Activated naive CD4-positive, alpha-beta T cell treated with anti-CD3 and anti-CD28 coated beads, Interleukin-2, amount 50 U/mL, for 24 hours (primary cell): ENCODE results near the gene REG3A.

ENCODE experiments used
- H3K27ac Mint-ChIP-seq: one replicate; pipeline ENCODE4 v1.8.0; 2021; ENCODE audit warnings: mild to moderate bottlenecking, mixed read lengths
- H3K27me3 Mint-ChIP-seq: one replicate; pipeline ENCODE4 v1.8.0; 2021; ENCODE audit warnings: mixed read lengths
- H3K36me3 Mint-ChIP-seq: one replicate; pipeline ENCODE4 v1.8.0; 2021; ENCODE audit warnings: mixed read lengths
- H3K4me1 Mint-ChIP-seq: one replicate; pipeline ENCODE4 v1.8.0; 2021; ENCODE audit warnings: mixed read lengths
- H3K4me3 Mint-ChIP-seq: one replicate; pipeline ENCODE4 v1.8.0; 2021; ENCODE audit warnings: mild to moderate bottlenecking, mixed read lengths
- H3K9me3 Mint-ChIP-seq: one replicate; pipeline ENCODE4 v1.8.0; 2021; ENCODE audit warnings: mixed read lengths

The REG3A gene

DNA sequence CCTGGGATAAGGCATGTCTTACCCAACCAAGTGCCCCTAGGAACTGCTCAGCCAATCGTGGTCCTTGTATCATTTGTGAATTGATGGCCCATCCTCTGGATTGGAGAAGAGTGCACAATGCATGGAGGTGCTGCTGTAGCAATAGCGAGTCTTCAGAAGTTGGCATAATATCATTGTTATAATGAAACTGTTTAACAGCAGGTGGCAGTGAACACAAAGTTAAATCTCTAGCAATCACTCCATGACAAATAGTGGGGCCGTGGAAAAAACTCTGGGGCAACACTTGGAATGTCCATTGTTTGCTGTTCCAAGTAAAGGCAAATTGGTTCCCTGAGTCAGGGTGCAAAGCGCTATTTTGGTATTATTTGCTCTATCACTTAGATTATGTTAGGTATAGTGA lies 27.9 kb downstream of the REG3A start:
- Mint-ChIP-seq H3K4me1 (no peaks in the 10 kb centered on the region), H3K36me3 (no peaks in the 10 kb centered on the region), H3K4me3 (no peak overlapping the region), H3K27ac (no peak overlapping the region), H3K9me3 (no peaks in the 10 kb centered on the region), H3K27me3 (no peaks in the 10 kb centered on the region)

DNA sequence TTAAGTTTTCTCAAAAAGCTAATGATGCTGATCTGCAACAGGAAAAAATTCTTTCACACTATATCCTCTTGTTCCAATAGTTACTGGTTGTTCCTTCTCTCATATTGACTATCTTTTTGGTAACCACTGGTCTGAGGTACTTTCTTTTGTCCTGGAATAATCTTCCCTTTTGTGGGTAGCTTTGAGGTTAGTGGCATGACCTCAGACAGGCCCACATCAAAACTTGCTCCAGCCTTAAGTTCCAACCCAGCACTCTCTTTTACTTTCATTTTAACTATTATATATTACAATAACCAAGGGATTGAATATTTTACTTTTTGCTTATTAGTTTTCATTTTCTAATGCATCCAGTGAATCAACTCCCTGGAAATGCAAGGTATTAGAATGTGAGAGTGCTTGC lies 29.7 kb downstream of the REG3A start:
- Mint-ChIP-seq H3K27ac (no peak overlapping the region), H3K9me3 (no peaks in the 10 kb centered on the region), H3K4me3 (no peak overlapping the region), H3K36me3 (no peaks in the 10 kb centered on the region), H3K4me1 (no peaks in the 10 kb centered on the region), H3K27me3 (no peaks in the 10 kb centered on the region)

DNA sequence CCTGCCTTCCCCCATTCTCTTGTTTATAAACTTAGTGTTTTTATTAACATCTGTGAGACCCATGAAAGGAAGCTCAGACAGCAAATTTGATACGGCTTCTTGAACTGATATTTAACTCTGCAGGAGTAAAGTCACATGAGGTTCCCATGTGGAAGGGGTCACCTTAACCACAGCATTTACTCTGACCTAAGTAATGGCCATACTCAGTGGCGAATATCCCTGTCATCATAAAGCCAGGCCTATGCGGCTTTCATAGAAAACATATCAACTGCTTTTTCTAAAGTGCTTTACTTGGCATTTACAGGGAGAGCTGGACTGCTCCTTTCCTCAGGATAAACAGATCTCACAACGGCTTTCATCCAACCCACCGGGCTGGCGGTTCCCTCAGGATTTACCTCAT lies 30.3 kb downstream of the REG3A start:
- Mint-ChIP-seq H3K4me3 (no peak overlapping the region), H3K27ac (no peak overlapping the region), H3K27me3 (no peaks in the 10 kb centered on the region), H3K9me3 (no peaks in the 10 kb centered on the region), H3K4me1 (no peaks in the 10 kb centered on the region), H3K36me3 (no peaks in the 10 kb centered on the region)

- H3K27ac Mint-ChIP-seq, result no peak overlapping the region
- H3K36me3 Mint-ChIP-seq, result no peaks in the 10 kb centered on the region
- no peak overlapping the region for H3K4me3 Mint-ChIP-seq
- H3K4me1 Mint-ChIP-seq, result no peaks in the 10 kb centered on the region
- H3K27me3 Mint-ChIP-seq, result no peaks in the 10 kb centered on the region
- H3K9me3 Mint-ChIP-seq, result no peaks in the 10 kb centered on the region
These were observed 31.1 kb downstream of the REG3A start for GRCh38 chr2:79128406-79128805.

DNA sequence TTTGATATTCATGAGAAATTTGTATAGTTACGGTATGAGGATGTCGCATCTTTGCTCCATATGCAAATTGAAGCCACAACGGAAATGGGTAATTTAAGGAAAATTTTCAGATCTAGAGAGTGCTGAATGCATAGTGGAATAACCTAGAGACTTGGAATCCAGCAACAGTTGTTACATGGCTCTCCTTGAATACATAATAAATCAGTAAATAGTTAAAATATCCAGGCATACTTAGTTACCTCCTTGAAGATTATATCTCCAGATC lies 33.9 kb downstream of the REG3A start:
- H3K27ac Mint-ChIP-seq, result no peak overlapping the region
- no peaks in the 10 kb centered on the region for H3K4me1 Mint-ChIP-seq
- no peak overlapping the region for H3K4me3 Mint-ChIP-seq
- H3K36me3 Mint-ChIP-seq, result no peaks in the 10 kb centered on the region
- no peaks in the 10 kb centered on the region for H3K9me3 Mint-ChIP-seq
- H3K27me3 Mint-ChIP-seq, result no peaks in the 10 kb centered on the region

DNA sequence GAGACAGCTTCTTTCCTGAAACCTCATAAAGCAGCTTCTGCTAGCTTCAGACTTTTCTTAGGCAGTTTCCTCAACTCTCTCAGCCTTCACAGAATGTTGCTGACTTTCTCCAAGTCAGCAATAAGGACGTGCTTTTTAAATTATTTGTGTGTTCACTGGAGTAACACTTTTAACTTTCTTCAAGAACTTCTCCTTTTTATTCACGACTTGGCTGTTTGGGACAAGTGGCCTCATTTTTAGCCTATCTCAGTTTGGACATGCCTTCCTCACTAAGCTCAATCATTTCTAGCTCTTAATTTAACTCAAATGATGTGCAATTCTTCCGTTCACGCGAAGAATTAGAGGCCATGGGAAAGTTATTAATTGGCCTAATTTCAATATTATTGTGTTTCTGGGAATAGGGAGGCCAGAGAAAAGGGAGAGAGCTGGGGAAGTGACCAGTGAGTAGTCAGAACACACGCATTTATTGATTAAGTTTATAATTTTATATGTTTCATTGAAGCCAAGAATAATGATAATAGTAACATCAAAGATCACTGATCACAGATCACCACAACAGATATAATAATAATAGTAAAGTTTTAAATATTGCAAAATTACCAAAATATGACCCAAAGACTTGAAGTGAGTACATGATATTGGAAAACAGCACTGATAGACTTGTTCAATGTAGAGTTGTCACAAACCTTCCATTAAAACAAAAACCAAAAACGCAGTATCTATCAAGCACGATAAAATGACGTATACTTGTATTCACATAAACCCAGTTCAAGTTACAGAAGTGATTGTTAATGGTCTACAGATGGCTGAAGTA lies 34.4 kb downstream of the REG3A start:
- Mint-ChIP-seq H3K4me3 (no peak overlapping the region), H3K9me3 (no peaks in the 10 kb centered on the region), H3K36me3 (no peaks in the 10 kb centered on the region), H3K27ac (no peak overlapping the region), H3K27me3 (no peaks in the 10 kb centered on the region), H3K4me1 (no peaks in the 10 kb centered on the region)

GRCh38 chr2:79122676-79123075 lies 36.9 kb downstream of the REG3A start:
- Mint-ChIP-seq H3K27me3 (no peaks in the 10 kb centered on the region), H3K36me3 (no peaks in the 10 kb centered on the region), H3K9me3 (no peaks in the 10 kb centered on the region), H3K4me1 (no peaks in the 10 kb centered on the region), H3K27ac (no peak overlapping the region), H3K4me3 (no peak overlapping the region)

GRCh38 chr2:79120194-79120713 lies 39.3 kb downstream of the REG3A start, which contains the start of gene REG1A:
REG1A (plus strand) TSS chr2:79120488; CDS start chr2:79120862, 374 bp downstream.
- Mint-ChIP-seq H3K27me3 (no peaks in the 10 kb centered on the region), H3K27ac (no peak within 1 kb of the TSS), H3K4me3 (no peak within 1 kb of the TSS), H3K9me3 (peaks cover 7% of the 10 kb centered on the region), H3K4me1 (no peaks in the 10 kb centered on the region), H3K36me3 (no peaks in the 10 kb centered on the region)

DNA sequence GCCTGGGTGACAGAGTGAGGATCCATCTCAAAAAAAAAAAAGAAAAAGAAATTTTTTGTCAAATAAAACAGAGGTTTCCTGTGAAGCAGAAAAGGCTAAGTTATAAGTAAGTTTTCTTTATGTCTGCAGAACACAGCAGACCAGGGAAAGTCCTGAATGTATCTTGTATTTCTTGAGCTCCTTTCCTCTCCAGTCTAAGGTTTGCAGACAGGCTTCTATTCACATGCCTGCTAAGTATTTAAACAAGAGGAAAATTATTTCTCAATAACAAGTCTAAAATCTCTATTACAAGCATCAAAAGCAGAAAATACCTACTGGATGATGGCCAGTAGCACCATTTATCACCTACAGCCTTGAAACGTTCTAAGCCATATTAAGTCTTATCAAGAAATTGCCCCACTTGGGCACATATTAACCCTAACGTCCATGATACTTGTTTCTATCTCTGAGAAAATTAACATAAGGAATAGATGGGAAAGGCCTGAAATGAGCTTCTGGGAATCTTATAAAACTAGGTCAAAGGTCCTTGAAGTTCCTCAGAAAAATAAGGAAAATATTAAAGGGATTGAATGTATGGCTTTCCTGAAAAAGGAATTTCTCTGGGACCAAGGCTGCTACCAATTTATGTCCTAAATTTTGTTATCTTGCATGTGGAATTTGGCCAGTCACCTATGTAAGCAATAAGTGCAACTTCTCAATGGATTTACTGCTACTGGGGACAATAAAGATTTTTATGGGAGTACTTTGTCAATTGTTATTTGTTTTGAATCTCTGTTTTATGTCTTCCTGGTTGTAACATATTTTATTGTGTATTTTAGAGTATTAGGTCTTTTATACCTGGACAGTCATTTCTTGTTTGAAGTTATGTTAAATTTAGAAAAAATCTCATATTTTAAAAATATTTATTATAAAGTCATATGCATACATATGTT lies 42.3 kb downstream of the REG3A start:
- Mint-ChIP-seq H3K27ac (no peak overlapping the region), H3K36me3 (no peaks in the 10 kb centered on the region), H3K4me3 (no peak overlapping the region), H3K4me1 (no peaks in the 10 kb centered on the region), H3K9me3 (peaks cover 7% of the 10 kb centered on the region), H3K27me3 (no peaks in the 10 kb centered on the region)

DNA sequence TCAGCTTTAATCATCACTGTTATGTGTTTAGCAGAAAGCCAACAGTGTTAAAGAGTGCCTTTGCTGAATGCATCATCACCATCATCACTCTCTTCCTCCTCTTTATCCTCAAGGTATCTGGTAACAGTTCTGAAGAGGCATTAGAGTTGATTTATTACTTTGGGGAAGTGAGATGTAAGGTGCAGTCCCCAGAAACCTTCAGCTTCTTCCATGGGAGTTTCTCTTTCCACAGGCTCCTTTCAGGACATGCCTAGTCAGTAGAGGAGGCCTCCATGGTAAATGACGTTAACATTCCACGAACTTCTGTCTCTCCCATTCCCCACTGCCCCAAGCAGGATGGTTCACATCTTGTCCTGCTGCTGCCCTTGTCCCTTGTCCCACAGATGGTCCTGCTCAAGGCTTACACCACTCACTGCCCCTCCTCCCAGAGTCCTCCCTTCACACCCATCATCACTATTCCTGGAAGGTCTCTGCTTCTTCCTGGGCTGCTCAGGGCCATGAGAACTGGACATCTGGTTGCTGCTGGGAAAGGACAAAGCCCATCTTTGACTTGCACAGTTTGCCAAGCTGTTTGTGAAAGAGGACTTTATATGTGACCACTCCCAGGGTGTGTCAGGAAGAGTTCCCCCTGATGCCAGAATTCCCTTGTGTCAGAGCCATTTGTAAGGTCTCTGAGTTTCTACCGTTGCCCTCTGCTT lies 44.6 kb downstream of the REG3A start:
- Mint-ChIP-seq H3K36me3 (no peaks in the 10 kb centered on the region), H3K27me3 (no peaks in the 10 kb centered on the region), H3K4me1 (no peaks in the 10 kb centered on the region), H3K27ac (no peak overlapping the region), H3K4me3 (no peak overlapping the region), H3K9me3 (peaks cover 7% of the 10 kb centered on the region)

DNA sequence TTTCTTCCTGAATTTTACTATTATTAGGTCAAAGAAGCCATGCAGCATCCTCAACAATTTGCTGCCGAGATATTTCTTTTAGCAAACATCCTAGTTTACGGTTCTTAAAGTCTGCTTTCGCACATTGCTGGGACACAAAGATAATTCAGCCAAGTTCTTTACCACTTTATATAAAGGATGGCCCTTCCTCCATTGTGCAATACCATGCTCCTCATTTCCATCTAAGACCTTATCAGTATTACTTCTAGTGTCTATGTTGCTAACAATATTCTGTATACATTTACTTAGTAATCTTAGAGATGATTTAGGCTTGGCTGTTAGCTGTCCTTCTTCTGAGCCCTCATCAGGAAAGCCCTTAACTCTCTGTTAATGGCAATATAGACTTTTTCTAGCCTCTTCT lies 47.3 kb downstream of the REG3A start:
- no peak overlapping the region for H3K27ac Mint-ChIP-seq
- no peaks in the 10 kb centered on the region for H3K4me1 Mint-ChIP-seq
- no peak overlapping the region for H3K4me3 Mint-ChIP-seq

More for the DNA sequence above, 47.3 kb downstream of the REG3A start:
- H3K36me3 Mint-ChIP-seq, result no peaks in the 10 kb centered on the region
- no peaks in the 10 kb centered on the region for H3K27me3 Mint-ChIP-seq
- peaks cover 7% of the 10 kb centered on the region for H3K9me3 Mint-ChIP-seq
